ENCODE data around the gene STK4. TPM values are rescaled to one million over a fixed set of nuclear protein-coding genes. Genes with fewer than 3 reads are reported as not detected.

STK4 gene
- total and polyA plus RNA-seq, 2 of the 8 experiments (the other 6 are each of a cell fraction or from before 2014, with no cell fraction given), result 12.0 to 34.3 TPM

GRCh38 chr20:45085289-45085688, 119.0 kb downstream of the STK4 start (continued):
- TF ChIP-seq CHD7 (IDR thresholded peaks at IDR 0.05; ENCODE audit: insufficient replicate concordance, low read length) (no peak), ATF2 (IDR thresholded peaks at IDR 0.05; ENCODE audit: low read length) (no peak), KDM1A (IDR thresholded peaks at IDR 0.05; ENCODE audit: borderline replicate concordance, low read length) (no peak), PHF8 (conservative IDR thresholded peaks at IDR 0.05; ENCODE audit: low read depth, low read length) (no peak), BACH1 (IDR thresholded peaks at IDR 0.05; ENCODE audit: low read length) (no peak)

All from H1 (cell line).